OCI-LY7 (cell line): ENCODE measurements around the gene ZNF135. TPM values are rescaled to one million over a fixed set of nuclear protein-coding genes. Genes with fewer than 3 reads are reported as not detected.

Experiments used
- BruUV-seq: library from RNA; stranded (reverse); fragments of 400-500 nt; replicated peaks from 2 replicates; lab custom pipeline; 2021; lab: Mats Ljungman, UMichigan
- CTCF ChIA-PET: fragments of 300-600 bp; sonication (Branson Sonifier 250); formaldehyde crosslinking; loops from one replicate; lab custom pipeline; 2022; ENCODE audit warnings: antibody characterized with exemption; ENCODE audit not compliant: unreplicated experiment; lab: Charles Lee
- POLR2A ChIA-PET: fragments of 300-600 bp; sonication (Branson Sonifier 250); formaldehyde crosslinking; loops from one replicate; lab custom pipeline; 2022; ENCODE audit warnings: antibody characterized with exemption; lab: Charles Lee
- DNase-seq: peaks from one replicate; pipeline ENCODE4 v3.0.0-alpha.2; 2015; ENCODE audit warnings: low spot score
- H2AFZ ChIP-seq: fragments of 200-600 bp; sonication (generic), shearing (Covaris generic); 2 replicates; pipeline ENCODE4 v1.6.1; 2014; ENCODE audit warnings: mild to moderate bottlenecking, antibody characterized with exemption, low read length, moderate library complexity
- H3K27ac ChIP-seq: fragments of 200-600 bp; sonication (generic); 2 replicates; pipeline ENCODE4 v1.5.1; 2014; ENCODE audit warnings: mixed run types, low read depth, mild to moderate bottlenecking, moderate library complexity, low read length, inconsistent platforms; ENCODE audit not compliant: poor library complexity, severe bottlenecking
- H3K36me3 ChIP-seq: fragments of 200-600 bp; sonication (generic); 2 replicates; pipeline ENCODE4 v1.6.1; 2014; ENCODE audit warnings: mild to moderate bottlenecking, antibody characterized with exemption, low read length, moderate library complexity, mixed read lengths; ENCODE audit not compliant: insufficient read depth
- H3K4me1 ChIP-seq: fragments of 200-600 bp; sonication (generic); 2 replicates; pipeline ENCODE4 v1.5.1; 2014; ENCODE audit warnings: mild to moderate bottlenecking, low read length; ENCODE audit not compliant: insufficient read depth, poor library complexity, severe bottlenecking
- H3K4me2 ChIP-seq: fragments of 200-600 bp; sonication (generic); 2 replicates; pipeline ENCODE4 v1.6.1; 2014; ENCODE audit warnings: mild to moderate bottlenecking, low read length
- H3K4me3 ChIP-seq: fragments of 200-600 bp; sonication (generic); 2 replicates; pipeline ENCODE4 v1.5.1; 2014; ENCODE audit warnings: mild to moderate bottlenecking, low read depth, low read length; ENCODE audit not compliant: poor library complexity, severe bottlenecking
- H3K79me2 ChIP-seq: fragments of 200-600 bp; sonication (generic); 2 replicates; pipeline ENCODE4 v1.6.1; 2016; ENCODE audit warnings: low read depth, mild to moderate bottlenecking, low read length, moderate library complexity, mixed read lengths; ENCODE audit not compliant: insufficient read depth
- H3K9me2 ChIP-seq: fragments of 200-600 bp; sonication (generic); 2 replicates; pipeline ENCODE4 v1.6.1; 2016; ENCODE audit warnings: mild to moderate bottlenecking, low read length, mixed read lengths; ENCODE audit not compliant: insufficient read depth
- H3K9me3 ChIP-seq: fragments of 200-600 bp; sonication (generic); 2 replicates; pipeline ENCODE4 v1.6.1; 2014; ENCODE audit warnings: mild to moderate bottlenecking, mixed run types, low read length, mixed read lengths
- H4K20me1 ChIP-seq: fragments of 200-600 bp; sonication (generic); 2 replicates; pipeline ENCODE4 v1.6.1; 2014; ENCODE audit warnings: mild to moderate bottlenecking, antibody characterized with exemption, low read length, moderate library complexity, mixed read lengths; ENCODE audit not compliant: insufficient read depth
- EZH2phosphoT487 ChIP-seq: fragments of 200-600 bp; sonication (generic); IDR thresholded peaks from 2 replicates; pipeline ENCODE4 v1.6.1; 2018; ENCODE audit warnings: low read depth, borderline replicate concordance, mild to moderate bottlenecking, mixed run types, antibody characterized with exemption, low read length, moderate library complexity, mixed read lengths
- intact Hi-C: fragments of 100-400 bp; cut with micrococcal nuclease; formaldehyde crosslinking; loops from one replicate; pipeline ENCODE4 v1.10.0; 2022; ENCODE audit not compliant: unreplicated experiment
- total RNA-seq, 2 experiments: library from RNA; depleted of rRNA in 1 of 2; stranded (reverse); fragments of >200 nt in 1 of 2; shearing (Covaris generic) in 1 of 2; gene quantifications; 2 replicates each; pipeline ENCODE4 v1.2.3, GENCODE V29; 2014 to 2022
- TF ChIP-seq, protein P1 (sequence below): fragments of 200-600 bp; sonication (generic); conservative IDR thresholded peaks from 2 replicates; pipeline ENCODE4 v1.5.1; 2014; ENCODE audit warnings: mild to moderate bottlenecking, antibody characterized with exemption, low read length, moderate library complexity, mixed read lengths

Gene ZNF135
- total RNA-seq, 2 experiments from 2014 or later, result not detected

GRCh38 chr19:58086825-58087710 is 28.0 kb downstream of the ZNF135 start:
- peaks cover 7% of the 10 kb centered on the region; the same call in 1 of the 2 replicates for H3K9me3 ChIP-seq
- no TSS peak for BruUV-seq
- no peak overlapping the region for H3K4me2 ChIP-seq
- H4K20me1 ChIP-seq, result no peaks in the 10 kb centered on the region
- no peak overlapping the region for H3K4me3 ChIP-seq
- ChIA-PET CTCF (no interaction called here), POLR2A (no interaction called here)
- H3K9me2 ChIP-seq, result no peaks in the 10 kb centered on the region
- H3K4me1 ChIP-seq, result no peaks in the 10 kb centered on the region
- DNase-seq, result no peak
- H2AFZ ChIP-seq, result no peak overlapping the region
- intact Hi-C loops, result no loop called here
- TF ChIP-seq, protein P1, sequence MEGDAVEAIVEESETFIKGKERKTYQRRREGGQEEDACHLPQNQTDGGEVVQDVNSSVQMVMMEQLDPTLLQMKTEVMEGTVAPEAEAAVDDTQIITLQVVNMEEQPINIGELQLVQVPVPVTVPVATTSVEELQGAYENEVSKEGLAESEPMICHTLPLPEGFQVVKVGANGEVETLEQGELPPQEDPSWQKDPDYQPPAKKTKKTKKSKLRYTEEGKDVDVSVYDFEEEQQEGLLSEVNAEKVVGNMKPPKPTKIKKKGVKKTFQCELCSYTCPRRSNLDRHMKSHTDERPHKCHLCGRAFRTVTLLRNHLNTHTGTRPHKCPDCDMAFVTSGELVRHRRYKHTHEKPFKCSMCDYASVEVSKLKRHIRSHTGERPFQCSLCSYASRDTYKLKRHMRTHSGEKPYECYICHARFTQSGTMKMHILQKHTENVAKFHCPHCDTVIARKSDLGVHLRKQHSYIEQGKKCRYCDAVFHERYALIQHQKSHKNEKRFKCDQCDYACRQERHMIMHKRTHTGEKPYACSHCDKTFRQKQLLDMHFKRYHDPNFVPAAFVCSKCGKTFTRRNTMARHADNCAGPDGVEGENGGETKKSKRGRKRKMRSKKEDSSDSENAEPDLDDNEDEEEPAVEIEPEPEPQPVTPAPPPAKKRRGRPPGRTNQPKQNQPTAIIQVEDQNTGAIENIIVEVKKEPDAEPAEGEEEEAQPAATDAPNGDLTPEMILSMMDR, result no peak
- TF ChIP-seq EZH2phosphoT487, result no peak
- H3K27ac ChIP-seq, result no peak overlapping the region
- H3K36me3 ChIP-seq, result no peaks in the 10 kb centered on the region
- H3K79me2 ChIP-seq, result no peaks in the 10 kb centered on the region

- CTCF ChIA-PET, result no interaction called here
- intact Hi-C loops, result no loop called here
Observed at GRCh38 chr19:58088521-58089052, 29.5 kb downstream of the ZNF135 start.

More at GRCh38 chr19:58088521-58089052, 29.5 kb downstream of the ZNF135 start:
- Histone ChIP-seq H3K4me2 (no peak overlapping the region), H3K36me3 (no peaks in the 10 kb centered on the region), H3K27ac (no peak overlapping the region), H3K9me2 (no peaks in the 10 kb centered on the region), H3K79me2 (no peaks in the 10 kb centered on the region), H3K4me1 (no peaks in the 10 kb centered on the region), H2AFZ (no peak overlapping the region), H4K20me1 (no peaks in the 10 kb centered on the region), H3K4me3 (no peak overlapping the region), H3K9me3 (peaks cover 6% of the 10 kb centered on the region; the same call in 1 of the 2 replicates)
- no peak for DNase-seq
- POLR2A ChIA-PET, result no interaction called here
- no peak for TF ChIP-seq EZH2phosphoT487
- TF ChIP-seq, protein P1, result no peak
- no TSS peak for BruUV-seq
